GM18505 (cell line): ENCODE results near the gene PTCD1.
"Not testable (repeated sequence)": the region's sequence is repeated elsewhere in the genome, so short reads cannot be mapped to it uniquely, and the experiment has no call there.

ENCODE experiments used
- ATAC-seq: cut with Tn5 transposase; IDR thresholded peaks from one replicate; pipeline ENCODE4 v1.9.1; 2021; ENCODE audit not compliant: unreplicated experiment
- POLR2A ChIP-seq: IDR thresholded peaks from 4 replicates; pipeline ENCODE4 v1.6.1; 2011; ENCODE audit warnings: borderline replicate concordance; ENCODE audit not compliant: insufficient read depth, insufficient read length; ENCODE audit errors: extremely low read depth

The PTCD1 gene

GRCh38 chr7:99457650-99458493 is 19.3 kb upstream of the PTCD1 start:
- no peak for ATAC-seq
- no peak for TF ChIP-seq POLR2A

- no peak for TF ChIP-seq POLR2A
- ATAC-seq, result no peak
Measured at GRCh38 chr7:99457050-99457649, 18.6 kb upstream of the PTCD1 start.

GRCh38 chr7:99456288-99456687 is 17.7 kb upstream of the PTCD1 start:
- TF ChIP-seq POLR2A, result peak; percentile 13
- no peak for ATAC-seq

GRCh38 chr7:99455874-99456273 is 17.3 kb upstream of the PTCD1 start:
- TF ChIP-seq POLR2A, result no peak

GRCh38 chr7:99453105-99453504 is 14.5 kb upstream of the PTCD1 start:
- no peak for TF ChIP-seq POLR2A
- ATAC-seq, result no peak

More at GRCh38 chr7:99455874-99456273, 17.3 kb upstream of the PTCD1 start:
- ATAC-seq, result no peak

- no peak for ATAC-seq
- TF ChIP-seq POLR2A, result no peak
Measured at GRCh38 chr7:99452541-99452940, 13.9 kb upstream of the PTCD1 start.

- TF ChIP-seq POLR2A, result no peak
- no peak for ATAC-seq
Measured at GRCh38 chr7:99451936-99452335, 13.3 kb upstream of the PTCD1 start.

GRCh38 chr7:99449326-99449725 is 10.7 kb upstream of the PTCD1 start:
- TF ChIP-seq POLR2A, result no peak
- no peak for ATAC-seq

GRCh38 chr7:99448855-99449254 is 10.3 kb upstream of the PTCD1 start:
- TF ChIP-seq POLR2A, result no peak
- ATAC-seq, result no peak

GRCh38 chr7:99447943-99448342 is 9.3 kb upstream of the PTCD1 start:
- no peak for TF ChIP-seq POLR2A
- no peak for ATAC-seq

GRCh38 chr7:99446096-99446495 is 7.5 kb upstream of the PTCD1 start:
- TF ChIP-seq POLR2A, result no peak
- no peak for ATAC-seq

GRCh38 chr7:99440195-99440594 is 1.6 kb upstream of the PTCD1 start:
- TF ChIP-seq POLR2A, result no peak

GRCh38 chr7:99437946-99438572 is 539 bp downstream of the PTCD1 start:
- TF ChIP-seq POLR2A, result no peak
- ATAC-seq, result no peak

More at GRCh38 chr7:99440195-99440594, 1.6 kb upstream of the PTCD1 start:
- no peak for ATAC-seq

- TF ChIP-seq POLR2A, result no peak
- no peak for ATAC-seq
Measured at GRCh38 chr7:99433158-99433557, 5.4 kb downstream of the PTCD1 start.

- not testable (repeated sequence) for ATAC-seq
Measured at GRCh38 chr7:99431756-99432540, 6.7 kb downstream of the PTCD1 start.
